Subcutaneous adipose tissue (tissue), 4 donors: ENCODE results near the gene CCDC107. TPM values are rescaled to one million over a fixed set of nuclear protein-coding genes. Genes with fewer than 3 reads are reported as not detected.

ENCODE experiments used
- CTCF ChIP-seq: fragments of 450-650 bp; IDR thresholded peaks from one replicate; pipeline ENCODE4 v1.5.1; 2016; ENCODE audit warnings: low read depth, mild to moderate bottlenecking, control low read depth, antibody characterized with exemption, moderate library complexity
- total RNA-seq, 4 donors: library from RNA; depleted of rRNA; stranded (reverse); fragments of >200 nt; gene quantifications; one replicate each; pipeline ENCODE4 v1.1.0, GENCODE V29; 2016

CCDC107 gene
- total RNA-seq, 4 donors from 2014 or later, result 60.7 to 119 (median 97.2) TPM

DNA sequence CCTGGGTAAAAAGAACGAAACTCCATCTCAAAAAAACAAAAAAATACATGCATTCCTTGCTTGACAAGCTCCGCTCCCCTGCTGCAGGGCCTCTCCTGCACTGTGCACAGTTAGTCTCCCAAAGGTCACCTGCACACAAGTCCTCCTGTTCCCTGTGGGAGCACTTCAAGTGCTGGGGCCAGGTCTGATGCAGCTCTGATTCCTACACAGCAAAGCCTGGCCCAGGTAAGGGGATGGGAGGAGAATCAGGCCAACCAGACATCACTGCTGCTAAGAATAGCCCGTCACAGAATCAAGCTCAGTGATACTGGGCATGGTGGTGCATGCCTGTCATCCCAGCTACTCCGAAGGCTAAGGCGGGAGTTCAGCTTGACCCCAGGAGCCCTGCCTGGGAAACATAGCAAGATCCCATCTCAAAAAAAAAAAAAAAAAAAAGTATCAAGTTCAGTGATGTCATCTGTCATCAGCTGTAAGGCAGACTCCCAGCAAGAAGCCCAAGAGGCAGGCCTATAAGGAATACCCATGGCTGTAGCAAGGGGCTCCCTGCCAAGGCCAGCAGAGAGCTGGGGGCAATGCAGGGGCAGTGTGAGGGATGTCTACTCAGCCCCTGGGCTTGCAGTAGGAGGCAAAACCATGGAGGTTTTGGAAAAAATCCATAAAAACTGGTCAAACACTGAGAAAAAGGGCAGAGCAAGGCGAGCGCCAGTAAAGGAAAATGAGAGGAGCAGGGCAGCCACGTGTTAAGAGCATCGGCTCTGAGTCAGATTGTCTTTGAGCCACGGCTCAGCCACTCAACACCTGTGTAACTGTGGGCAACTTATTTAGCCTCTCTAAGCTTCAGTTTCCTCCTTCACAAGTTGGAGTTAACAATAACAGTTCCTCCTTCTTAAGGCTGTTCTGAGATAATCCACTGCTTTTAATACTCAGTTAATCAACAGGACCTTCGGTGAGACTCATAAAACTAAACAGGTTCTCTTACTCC is 28.4 kb downstream of the CCDC107 start:
- TF ChIP-seq CTCF, result no peak

GRCh38 chr9:35687306-35687705 is 29.2 kb downstream of the CCDC107 start:
- no peak for TF ChIP-seq CTCF

- TF ChIP-seq CTCF, result no peak
These were observed 30.0 kb downstream of the CCDC107 start for GRCh38 chr9:35687972-35688557.

GRCh38 chr9:35688558-35689541 is 30.8 kb downstream of the CCDC107 start:
- TF ChIP-seq CTCF, result no peak

GRCh38 chr9:35689542-35690293 is 31.6 kb downstream of the CCDC107 start, which contains the start of gene TPM2:
TPM2 (minus strand) TSS chr9:35689925; CDS start chr9:35689817, 108 bp downstream.
- TF ChIP-seq CTCF, result no peak

DNA sequence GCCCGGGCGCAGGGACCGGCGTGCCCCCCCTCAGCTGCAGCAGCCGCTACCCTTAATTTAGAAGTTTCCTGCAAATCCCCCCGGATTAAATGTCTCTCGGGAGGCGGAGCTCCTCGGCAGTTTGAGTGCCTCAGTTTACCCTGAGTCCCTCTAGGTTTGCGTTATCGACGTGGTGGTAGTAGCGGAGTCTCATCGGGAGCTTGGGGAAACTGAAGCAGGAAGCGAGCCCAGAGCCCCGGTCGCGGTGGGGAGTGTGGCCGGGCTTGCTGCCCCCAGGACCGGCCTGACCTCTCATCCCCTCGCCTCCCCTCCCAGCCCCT is 32.2 kb downstream of the CCDC107 start:
- TF ChIP-seq CTCF, result no peak
